ENCODE measurements around the gene RERE. TPM values are rescaled to one million over a fixed set of nuclear protein-coding genes. Genes with fewer than 3 reads are reported as not detected.
A peak's percentile ranks its signal among the peaks of the same experiment; 100 is the strongest.

RERE gene
- total RNA-seq, 2 donors from 2014 or later: 207 to 322 TPM

DNA sequence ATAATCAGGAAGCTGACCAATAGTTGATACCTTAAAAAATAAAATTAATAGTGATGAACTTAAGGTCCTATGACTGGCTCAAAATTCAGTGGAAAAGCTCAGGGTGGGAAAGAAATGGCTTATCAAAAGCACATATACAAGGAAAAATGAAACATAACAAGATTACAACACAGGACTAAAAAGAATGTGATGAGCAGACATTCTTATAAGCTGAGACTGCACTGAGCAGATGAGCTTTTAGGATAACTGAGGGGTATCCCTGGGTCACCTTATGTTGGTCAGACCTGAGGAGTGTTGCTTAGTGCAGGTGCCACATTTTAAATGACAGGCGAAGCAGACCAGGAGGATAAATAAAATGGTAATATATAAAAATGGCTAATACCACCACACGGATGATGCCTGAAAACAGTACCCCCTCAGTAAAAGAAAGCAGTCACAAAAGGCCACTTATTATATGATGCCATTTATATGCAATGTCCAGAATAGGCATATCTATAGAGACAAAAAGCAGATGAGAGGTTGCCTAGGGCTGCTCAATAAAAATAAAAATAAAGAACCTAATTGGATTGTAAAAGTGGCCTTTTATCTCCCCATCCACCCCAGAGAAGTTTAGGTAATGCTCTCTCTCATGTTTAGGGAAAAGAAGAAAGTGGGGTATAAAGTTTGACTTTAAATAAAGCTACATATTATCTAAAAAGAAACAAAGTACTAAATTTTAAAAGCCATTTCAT, 335.6 kb downstream of the RERE start:
- Histone ChIP-seq H3K9me3 (no peaks in the 10 kb centered on the region), H3K27ac (no peak overlapping the region), H3K4me3 (no peak overlapping the region), H3K27me3 (replicated peaks; ENCODE audit: insufficient read depth) (no peaks in the 10 kb centered on the region), H3K36me3 (no peaks in the 10 kb centered on the region), H3K4me1 (replicated peaks) (no peaks in the 10 kb centered on the region)
- intact Hi-C loops (cut with DNase I): no loop called here
- 89% methylated on average over 2 of the region's 2 CpGs for WGBS
- DNase-seq (ENCODE audit: low spot score): no peak
- TF ChIP-seq POLR2A (IDR thresholded peaks at IDR 0.05) (no peak), POLR2AphosphoS5 (IDR thresholded peaks at IDR 0.05) (no peak)
- TF ChIP-seq, protein P1, sequence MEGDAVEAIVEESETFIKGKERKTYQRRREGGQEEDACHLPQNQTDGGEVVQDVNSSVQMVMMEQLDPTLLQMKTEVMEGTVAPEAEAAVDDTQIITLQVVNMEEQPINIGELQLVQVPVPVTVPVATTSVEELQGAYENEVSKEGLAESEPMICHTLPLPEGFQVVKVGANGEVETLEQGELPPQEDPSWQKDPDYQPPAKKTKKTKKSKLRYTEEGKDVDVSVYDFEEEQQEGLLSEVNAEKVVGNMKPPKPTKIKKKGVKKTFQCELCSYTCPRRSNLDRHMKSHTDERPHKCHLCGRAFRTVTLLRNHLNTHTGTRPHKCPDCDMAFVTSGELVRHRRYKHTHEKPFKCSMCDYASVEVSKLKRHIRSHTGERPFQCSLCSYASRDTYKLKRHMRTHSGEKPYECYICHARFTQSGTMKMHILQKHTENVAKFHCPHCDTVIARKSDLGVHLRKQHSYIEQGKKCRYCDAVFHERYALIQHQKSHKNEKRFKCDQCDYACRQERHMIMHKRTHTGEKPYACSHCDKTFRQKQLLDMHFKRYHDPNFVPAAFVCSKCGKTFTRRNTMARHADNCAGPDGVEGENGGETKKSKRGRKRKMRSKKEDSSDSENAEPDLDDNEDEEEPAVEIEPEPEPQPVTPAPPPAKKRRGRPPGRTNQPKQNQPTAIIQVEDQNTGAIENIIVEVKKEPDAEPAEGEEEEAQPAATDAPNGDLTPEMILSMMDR (IDR thresholded peaks at IDR 0.05): no peak

DNA sequence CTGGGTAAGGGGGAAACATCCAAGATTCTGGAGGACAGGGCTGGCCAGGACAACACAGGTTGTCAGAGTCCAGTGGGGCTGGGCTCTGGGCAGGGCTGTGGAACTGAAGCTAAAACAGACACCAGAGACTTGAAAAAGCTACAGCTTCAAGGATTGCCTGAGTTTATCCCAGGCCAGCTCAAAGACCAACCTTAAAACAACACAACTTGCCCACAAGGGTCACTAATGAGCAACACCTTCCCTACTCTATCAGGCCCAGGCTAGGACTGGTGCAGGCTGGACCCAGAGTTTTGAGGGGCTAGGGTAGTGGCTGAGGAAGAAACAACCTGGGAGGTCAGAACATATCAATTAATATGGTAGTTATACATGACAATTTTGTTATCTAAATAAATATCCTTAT, 338.9 kb downstream of the RERE start:
- no peak for DNase-seq (ENCODE audit: low spot score)
- TF ChIP-seq, protein P1 (IDR thresholded peaks at IDR 0.05): no peak
- TF ChIP-seq POLR2A (IDR thresholded peaks at IDR 0.05) (no peak), POLR2AphosphoS5 (IDR thresholded peaks at IDR 0.05) (no peak)
- Histone ChIP-seq H3K27me3 (replicated peaks; ENCODE audit: insufficient read depth) (no peaks in the 10 kb centered on the region), H3K4me3 (no peak overlapping the region), H3K36me3 (no peaks in the 10 kb centered on the region), H3K27ac (no peak overlapping the region), H3K9me3 (no peaks in the 10 kb centered on the region), H3K4me1 (replicated peaks) (no peaks in the 10 kb centered on the region)
- intact Hi-C loops (cut with DNase I): no loop called here

DNA sequence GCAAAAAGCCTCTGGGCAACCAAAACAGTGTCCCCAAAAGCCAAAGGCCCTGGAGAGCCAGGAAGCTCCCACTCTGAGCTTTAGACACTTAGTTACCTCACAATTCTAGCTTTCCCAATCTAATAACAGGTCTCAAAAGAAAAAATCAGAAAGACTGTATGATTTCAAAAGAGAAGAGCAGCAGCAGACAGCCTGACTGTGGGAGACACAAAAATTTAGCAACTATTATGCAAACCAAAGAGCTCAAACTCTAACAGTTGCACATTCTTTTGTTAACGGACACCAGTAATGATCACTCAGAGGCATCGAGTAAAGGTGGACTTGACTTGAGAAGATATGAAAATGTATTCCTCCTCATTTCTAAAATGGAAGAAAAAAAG, 339.5 kb downstream of the RERE start:
- H3K36me3 ChIP-seq: no peaks in the 10 kb centered on the region
- H3K9me3 ChIP-seq: no peaks in the 10 kb centered on the region
- intact Hi-C loops (cut with DNase I): no loop called here
- H3K27ac ChIP-seq: no peak overlapping the region
- TF ChIP-seq POLR2A (IDR thresholded peaks at IDR 0.05): no peak
- TF ChIP-seq, protein P1 (IDR thresholded peaks at IDR 0.05): no peak
- TF ChIP-seq POLR2AphosphoS5 (IDR thresholded peaks at IDR 0.05): no peak
- H3K27me3 ChIP-seq (replicated peaks; ENCODE audit: insufficient read depth): no peaks in the 10 kb centered on the region
- WGBS: 80% methylated on average over 2 of the region's 2 CpGs
- DNase-seq (ENCODE audit: low spot score): no peak
- no peaks in the 10 kb centered on the region for H3K4me1 ChIP-seq (replicated peaks)
- no peak overlapping the region for H3K4me3 ChIP-seq

DNA sequence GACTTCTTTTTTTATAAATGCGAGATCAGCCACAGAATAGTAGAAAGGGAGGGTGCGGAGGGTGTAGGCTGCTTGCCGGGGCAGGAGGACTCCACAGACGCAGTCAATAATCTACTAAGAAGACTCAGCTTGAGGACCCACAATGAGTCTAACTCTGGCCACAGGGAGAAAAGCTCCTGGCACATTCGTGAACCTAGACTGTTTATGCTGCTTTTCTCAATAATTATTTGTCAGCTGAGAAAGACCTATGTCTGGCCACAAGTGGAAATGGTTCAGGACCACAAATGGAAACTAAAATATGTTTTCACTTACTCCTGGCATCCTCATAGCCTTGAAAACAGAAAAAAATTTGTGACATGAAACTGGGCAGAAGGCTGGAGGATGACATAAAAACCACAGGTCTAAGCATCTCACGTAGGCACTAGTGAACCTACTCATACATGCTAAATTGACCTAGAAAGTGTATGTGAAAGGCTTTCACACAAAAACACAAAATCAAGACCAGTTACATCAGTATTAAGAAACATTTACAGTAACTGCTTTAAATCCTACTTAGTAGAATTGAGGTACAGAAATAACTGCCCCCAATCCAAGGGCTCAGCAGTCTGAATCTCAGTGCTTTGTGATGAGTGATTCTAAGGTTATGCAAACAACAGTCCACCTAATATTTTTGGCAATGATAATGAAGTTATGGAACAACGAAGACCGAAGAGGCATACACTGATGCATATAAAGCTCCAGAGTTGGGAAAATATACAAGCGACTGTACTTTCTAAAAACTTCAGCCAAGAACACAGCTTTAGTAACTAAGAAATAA, 340.1 kb downstream of the RERE start:
- H3K4me3 ChIP-seq: no peak overlapping the region
- TF ChIP-seq POLR2AphosphoS5 (IDR thresholded peaks at IDR 0.05) (no peak), POLR2A (IDR thresholded peaks at IDR 0.05) (no peak)
- TF ChIP-seq, protein P1 (IDR thresholded peaks at IDR 0.05): no peak
- no peaks in the 10 kb centered on the region for H3K36me3 ChIP-seq
- DNase-seq (ENCODE audit: low spot score): no peak
- no peaks in the 10 kb centered on the region for H3K4me1 ChIP-seq (replicated peaks)
- WGBS: 59% methylated on average over 9 of the region's 9 CpGs
- H3K9me3 ChIP-seq: no peaks in the 10 kb centered on the region
- peak overlapping the region in 1 of 2 donors; percentile 9 for H3K27ac ChIP-seq
- intact Hi-C loops (cut with DNase I): no loop called here
- no peaks in the 10 kb centered on the region for H3K27me3 ChIP-seq (replicated peaks; ENCODE audit: insufficient read depth)
